NCI-H2107 (cell line): Measurements from ENCODE around the gene LSMEM2.
"Not testable (repeated sequence)": the region's sequence is repeated elsewhere in the genome, so short reads cannot be mapped to it uniquely, and the experiment has no call there.

Source experiments
- DNase-seq: peaks from one replicate; lab custom pipeline; 2025; lab: John Stamatoyannopoulos, UW

LSMEM2 gene

GRCh38 chr3:50245831-50246516 lies 32.9 kb upstream of the LSMEM2 start:
- peak; percentile 38 for DNase-seq

- DNase-seq: no peak
Measured at GRCh38 chr3:50246517-50246954, 32.4 kb upstream of the LSMEM2 start.

- DNase-seq: no peak
Measured at GRCh38 chr3:50248387-50248786, 30.5 kb upstream of the LSMEM2 start.

GRCh38 chr3:50249457-50249856 lies 29.4 kb upstream of the LSMEM2 start:
- no peak for DNase-seq

GRCh38 chr3:50250514-50250913 lies 28.4 kb upstream of the LSMEM2 start:
- DNase-seq: no peak

GRCh38 chr3:50251220-50251619 lies 27.7 kb upstream of the LSMEM2 start:
- DNase-seq: no peak

- DNase-seq: no peak
Measured at GRCh38 chr3:50254577-50255250, 24.2 kb upstream of the LSMEM2 start.

- no peak for DNase-seq
Measured at GRCh38 chr3:50255251-50255615, 23.7 kb upstream of the LSMEM2 start.

GRCh38 chr3:50256978-50257890 lies 21.7 kb upstream of the LSMEM2 start:
- no peak for DNase-seq

GRCh38 chr3:50258029-50258680 lies 20.7 kb upstream of the LSMEM2 start:
- DNase-seq: no peak

GRCh38 chr3:50258979-50259378 lies 19.9 kb upstream of the LSMEM2 start:
- no peak for DNase-seq

GRCh38 chr3:50259432-50260026 lies 19.4 kb upstream of the LSMEM2 start:
- no peak for DNase-seq

GRCh38 chr3:50260027-50260941 lies 18.6 kb upstream of the LSMEM2 start:
- peak; percentile 40 for DNase-seq

- no peak for DNase-seq
Measured at GRCh38 chr3:50260942-50261441, 17.9 kb upstream of the LSMEM2 start.

GRCh38 chr3:50261505-50261904 lies 17.4 kb upstream of the LSMEM2 start:
- DNase-seq: no peak

- not testable (repeated sequence) for DNase-seq
Measured at GRCh38 chr3:50262200-50262599, 16.7 kb upstream of the LSMEM2 start.

- no peak for DNase-seq
Measured at GRCh38 chr3:50262778-50263177, 16.1 kb upstream of the LSMEM2 start.

- no peak for DNase-seq
Measured at GRCh38 chr3:50263478-50264382, 15.2 kb upstream of the LSMEM2 start.

- DNase-seq: no peak
Measured at GRCh38 chr3:50264383-50264963, 14.4 kb upstream of the LSMEM2 start.
